Panc1 (cell line): Measurements from ENCODE around the gene KRTAP5-2. TPM values are rescaled to one million over a fixed set of nuclear protein-coding genes. Genes with fewer than 3 reads are reported as not detected.

Experiments
- ATAC-seq: fragments of 200-7000 bp; cut with Tn5 transposase; 2 replicates; pipeline ENCODE4 v1.9.1; 2020; ENCODE audit warnings: mild to moderate bottlenecking, moderate library complexity
- BruUV-seq: library from RNA; stranded (reverse); fragments of 400-500 nt; replicated peaks from 2 replicates; lab custom pipeline; 2021; lab: Mats Ljungman, UMichigan
- CTCF ChIA-PET: fragments of 300-600 bp; sonication (Branson Sonifier 250); formaldehyde crosslinking; loops from one replicate; lab custom pipeline; 2022; ENCODE audit warnings: antibody characterized with exemption; lab: Charles Lee
- POLR2A ChIA-PET: fragments of 300-600 bp; sonication (Branson Sonifier 250); formaldehyde crosslinking; loops from one replicate; lab custom pipeline; 2022; ENCODE audit warnings: antibody characterized with exemption; lab: Charles Lee
- DNase-seq: peaks from one replicate; pipeline ENCODE4 v3.0.0-alpha.2; 2010; ENCODE audit warnings: low read depth, low spot score
- H3K27ac ChIP-seq: 2 replicates; pipeline ENCODE4 v1.5.1; 2011; ENCODE audit warnings: mild to moderate bottlenecking, low read length, inconsistent platforms
- H3K27me3 ChIP-seq: fragments of 200-500 bp; sonication (Bioruptor generic); 2 replicates; pipeline ENCODE4 v1.6.0; 2014; ENCODE audit warnings: low read length, inconsistent platforms; ENCODE audit not compliant: control insufficient read depth, insufficient read depth
- H3K36me3 ChIP-seq: fragments of 200-500 bp; sonication (Bioruptor generic); 2 replicates; pipeline ENCODE4 v1.5.1; 2014; ENCODE audit warnings: inconsistent platforms, mild to moderate bottlenecking, low read length, moderate library complexity; ENCODE audit not compliant: control insufficient read depth, insufficient read depth
- H3K4me1 ChIP-seq: 2 replicates; pipeline ENCODE4 v1.5.1; 2011; ENCODE audit warnings: inconsistent platforms, mild to moderate bottlenecking, low read length, moderate library complexity; ENCODE audit not compliant: control insufficient read depth, insufficient read depth
- H3K4me3 ChIP-seq, 2 experiments: 2 replicates each; pipeline ENCODE4 v1.5.1; 2011 to 2012; ENCODE audit warnings: low read depth in 2 of 2, low read length in 2 of 2, mild to moderate bottlenecking in 2 of 2, inconsistent platforms in 1 of 2, moderate library complexity in 1 of 2
- H3K9me3 ChIP-seq: fragments of 200-500 bp; sonication (Bioruptor generic); 2 replicates; pipeline ENCODE4 v1.5.1; 2014; ENCODE audit warnings: low read depth, mild to moderate bottlenecking, inconsistent platforms, low read length, moderate library complexity; ENCODE audit not compliant: control insufficient read depth, insufficient read depth
- CTCF ChIP-seq: fragments of 450-650 bp; IDR thresholded peaks from 2 replicates; pipeline ENCODE4 v1.5.1; 2017; ENCODE audit warnings: mild to moderate bottlenecking
- POLR2AphosphoS5 ChIP-seq: IDR thresholded peaks from 2 replicates; pipeline ENCODE4 v1.6.1; 2012; ENCODE audit warnings: mild to moderate bottlenecking, low read depth, low read length, moderate library complexity
- REST ChIP-seq, 2 experiments: IDR thresholded peaks; 2 replicates each; pipeline ENCODE4 v1.6.1; 2011 to 2012; ENCODE audit warnings: low read depth in 2 of 2, control low read depth in 1 of 2, low read length in 1 of 2, mild to moderate bottlenecking in 1 of 2, moderate library complexity in 1 of 2; ENCODE audit not compliant: insufficient read depth in 1 of 2
- SIN3A ChIP-seq: IDR thresholded peaks from 2 replicates; pipeline ENCODE4 v1.6.1; 2012; ENCODE audit warnings: low read depth, mild to moderate bottlenecking, low read length, moderate library complexity, borderline replicate concordance; ENCODE audit not compliant: insufficient read depth
- TCF7L2 ChIP-seq: IDR thresholded peaks from 2 replicates; pipeline ENCODE4 v1.6.1; 2011; ENCODE audit warnings: mild to moderate bottlenecking, low read depth, low read length, inconsistent platforms
- in situ Hi-C: cut with HindIII; loops from 2 replicates; pipeline ENCODE4 v1.10.0; 2016; ENCODE audit warnings: low sequenced_read_pairs, low pct_unique_long_range_greater_than_20kb
- intact Hi-C: fragments of 100-400 bp; cut with micrococcal nuclease; formaldehyde crosslinking; loops from one replicate; pipeline ENCODE4 v1.10.0; 2022; ENCODE audit not compliant: unreplicated experiment
- total RNA-seq: library from RNA; stranded (reverse); gene quantifications from one replicate; pipeline ENCODE4 v1.2.1, GENCODE V29; 2021; ENCODE audit not compliant: unreplicated experiment

Gene KRTAP5-2
- total RNA-seq, 1 experiment from 2014 or later = not detected

- intact Hi-C loops (no loop called here), in situ Hi-C loops (no loop called here)
- CTCF ChIA-PET = no interaction called here
- Histone ChIP-seq H3K27me3 (no peaks in the 10 kb centered on the region), H3K4me1 (peaks cover 17% of the 10 kb centered on the region), H3K27ac (no peak overlapping the region), H3K4me3 (no peak overlapping the region), H3K36me3 (no peaks in the 10 kb centered on the region), H3K9me3 (no peaks in the 10 kb centered on the region)
- BruUV-seq = no TSS peak
- POLR2A ChIA-PET = no interaction called here
- DNase-seq (no peak), ATAC-seq (no peak)
- TF ChIP-seq CTCF (no peak), SIN3A (no peak), POLR2AphosphoS5 (no peak), TCF7L2 (no peak), REST (IDR thresholded peaks at IDR 0.05; ENCODE audit: insufficient read depth in 1 of 2, low read depth in 2 of 2, low read length in 1 of 2) (no peak)
Observed at GRCh38 chr11:1561955-1562354, 36.1 kb downstream of the KRTAP5-2 start.

- Histone ChIP-seq H3K9me3 (no peaks in the 10 kb centered on the region), H3K27me3 (no peaks in the 10 kb centered on the region), H3K36me3 (no peaks in the 10 kb centered on the region), H3K4me1 (peaks cover 17% of the 10 kb centered on the region), H3K4me3 (no peak overlapping the region), H3K27ac (no peak overlapping the region)
- POLR2A ChIA-PET = no interaction called here
- TF ChIP-seq REST (IDR thresholded peaks at IDR 0.05; ENCODE audit: insufficient read depth in 1 of 2, low read depth in 2 of 2, low read length in 1 of 2) (no peak), POLR2AphosphoS5 (no peak), TCF7L2 (no peak), CTCF (no peak), SIN3A (no peak)
- CTCF ChIA-PET = no interaction called here
- intact Hi-C loops = no loop called here
- no peak for DNase-seq
- no peak for ATAC-seq
- no TSS peak for BruUV-seq
- in situ Hi-C loops = no loop called here
Observed at GRCh38 chr11:1561266-1561665, 36.8 kb downstream of the KRTAP5-2 start.
